H1 (cell line): ENCODE measurements around the gene USH2A. TPM values are rescaled to one million over a fixed set of nuclear protein-coding genes. Genes with fewer than 3 reads are reported as not detected.

Experiments
- CTCF ChIA-PET: fragments of 300-600 bp; sonication (Branson Sonifier 250); formaldehyde crosslinking; loops from one replicate; lab custom pipeline; 2021; ENCODE audit not compliant: partially characterized antibody; lab: Charles Lee
- POLR2A ChIA-PET: fragments of 300-600 bp; sonication (Branson Sonifier 250); formaldehyde crosslinking; loops from one replicate; lab custom pipeline; 2021; ENCODE audit warnings: inconsistent platforms; ENCODE audit not compliant: partially characterized antibody; lab: Charles Lee
- DNase-seq, 2 experiments: peaks; one replicate each; pipeline versions ENCODE4 v3.0.0 to v3.0.0-alpha.2; 2010 to 2022; ENCODE audit warnings: low spot score in 2 of 2, low read depth in 1 of 2, mixed read lengths in 1 of 2
- FAIRE-seq: peaks from 2 replicates; lab custom pipeline; 2011; peaks lifted over from hg19 to GRCh38; lab: Jason Lieb, UNC
- H2AFZ ChIP-seq: 2 replicates; pipeline ENCODE4 v1.8.1; 2012; ENCODE audit warnings: low read length, inconsistent platforms
- H2AK5ac ChIP-seq: 2 replicates; pipeline ENCODE4 v1.6.1; 2013; ENCODE audit warnings: low read depth, low read length
- H2BK120ac ChIP-seq: replicated peaks from 2 replicates; pipeline ENCODE3; 2013; ENCODE audit warnings: low read depth, low read length, inconsistent platforms
- H2BK12ac ChIP-seq: 2 replicates; pipeline ENCODE4 v1.6.1; 2013; ENCODE audit warnings: low read depth, low read length
- H2BK15ac ChIP-seq: 2 replicates; pipeline ENCODE4 v1.6.1; 2013; ENCODE audit warnings: low read length
- H2BK20ac ChIP-seq: 2 replicates; pipeline ENCODE4 v1.6.1; 2013; ENCODE audit warnings: low read length
- H2BK5ac ChIP-seq: 2 replicates; pipeline ENCODE4 v1.6.1; 2013; ENCODE audit warnings: low read depth, low read length
- H3K14ac ChIP-seq: 2 replicates; pipeline ENCODE4 v1.6.1; 2013; ENCODE audit warnings: inconsistent platforms; ENCODE audit not compliant: insufficient read length
- H3K18ac ChIP-seq: 2 replicates; pipeline ENCODE4 v1.6.1; 2013; ENCODE audit warnings: low read length; ENCODE audit errors: extremely low read depth
- H3K23ac ChIP-seq: 2 replicates; pipeline ENCODE4 v1.6.1; 2013; ENCODE audit warnings: inconsistent platforms; ENCODE audit not compliant: insufficient read length
- H3K23me2 ChIP-seq: 2 replicates; pipeline ENCODE4 v1.6.1; 2013; ENCODE audit warnings: low read depth, low read length
- H3K27ac ChIP-seq: 2 replicates; pipeline ENCODE4 v1.6.1; 2011; ENCODE audit warnings: low read depth, low read length, inconsistent platforms
- H3K27me3 ChIP-seq, 4 experiments: replicated peaks in 1 of 4; 1 replicate in 1 of 4; 2 replicates in 3 of 4; pipeline versions ENCODE4 v1.6.1 to v1.8.1; 2011 to 2013; ENCODE audit warnings: low read length in 3 of 4, mild to moderate bottlenecking in 3 of 4, inconsistent platforms in 2 of 4, mixed read lengths in 2 of 4, moderate library complexity in 1 of 4; ENCODE audit not compliant: control insufficient read depth in 3 of 4, insufficient read depth in 3 of 4; ENCODE audit errors: extremely low read depth in 1 of 4
- H3K36me3 ChIP-seq, 4 experiments: 2 replicates each; pipeline versions ENCODE4 v1.6.1 to v1.8.1; 2011 to 2013; ENCODE audit warnings: mild to moderate bottlenecking in 4 of 4, low read length in 3 of 4, moderate library complexity in 2 of 4, control low read depth in 1 of 4, inconsistent platforms in 1 of 4; ENCODE audit not compliant: insufficient read depth in 4 of 4, control insufficient read depth in 2 of 4
- H3K4ac ChIP-seq: replicated peaks from 2 replicates; pipeline ENCODE3; 2013; ENCODE audit warnings: low read length, low read depth, mixed read lengths, inconsistent platforms; ENCODE audit not compliant: insufficient read length
- H3K4me1 ChIP-seq, 4 experiments: replicated peaks in 1 of 4; 1 replicate in 1 of 4; 2 replicates in 3 of 4; pipeline versions ENCODE4 v1.6.1 to v1.8.1; 2011 to 2013; ENCODE audit warnings: low read length in 3 of 4, inconsistent platforms in 2 of 4, mixed read lengths in 1 of 4; ENCODE audit not compliant: insufficient read depth in 4 of 4, control insufficient read depth in 3 of 4
- H3K4me2 ChIP-seq, 2 experiments: 2 replicates each; pipeline versions ENCODE4 v1.6.1 to v1.8.1; 2011 to 2013; ENCODE audit warnings: low read depth in 2 of 2, low read length in 2 of 2, control low read depth in 1 of 2, inconsistent platforms in 1 of 2, mild to moderate bottlenecking in 1 of 2; ENCODE audit not compliant: insufficient read depth in 1 of 2
- H3K4me3 ChIP-seq, 4 experiments: fragments of 200-600, 300-600 bp in 1 of 4; sonication (generic), shearing (Covaris generic), sonication (Bioruptor Twin) in 1 of 4; 2 replicates each; pipeline versions ENCODE4 v1.5.1 to v1.8.1; 2011 to 2016; ENCODE audit warnings: low read length in 4 of 4, low read depth in 3 of 4, control low read depth in 2 of 4, inconsistent platforms in 2 of 4, mild to moderate bottlenecking in 2 of 4, mixed read lengths in 1 of 4, moderate library complexity in 1 of 4; ENCODE audit not compliant: insufficient read depth in 2 of 4; ENCODE audit errors: extremely low read depth in 1 of 4
- H3K56ac ChIP-seq: replicated peaks from 2 replicates; pipeline ENCODE3; 2013; ENCODE audit warnings: low read depth, mild to moderate bottlenecking, mixed read lengths, low read length, inconsistent platforms; ENCODE audit not compliant: insufficient read length
- H3K79me1 ChIP-seq: 2 replicates; pipeline ENCODE4 v1.6.1; 2013; ENCODE audit warnings: low read depth, low read length, control low read depth
- H3K79me2 ChIP-seq, 2 experiments: 2 replicates each; pipeline versions ENCODE4 v1.6.1 to v1.8.1; 2012 to 2013; ENCODE audit warnings: low read length in 2 of 2, mild to moderate bottlenecking in 2 of 2, inconsistent platforms in 1 of 2; ENCODE audit not compliant: insufficient read depth in 2 of 2, control insufficient read depth in 1 of 2
- H3K9ac ChIP-seq, 4 experiments: replicated peaks in 1 of 4; 1 replicate in 1 of 4; 2 replicates in 3 of 4; pipeline versions ENCODE4 v1.6.1 to v1.8.1; 2011 to 2013; ENCODE audit warnings: low read depth in 3 of 4, low read length in 3 of 4, control low read depth in 2 of 4, mild to moderate bottlenecking in 2 of 4, moderate library complexity in 2 of 4, inconsistent platforms in 1 of 4; ENCODE audit errors: extremely low read depth in 1 of 4
- H3K9me3 ChIP-seq, 2 experiments: 2 replicates each; pipeline versions ENCODE4 v1.6.1 to v1.8.1; 2012 to 2013; ENCODE audit warnings: mild to moderate bottlenecking in 2 of 2, moderate library complexity in 2 of 2, control low read depth in 1 of 2, inconsistent platforms in 1 of 2, low read depth in 1 of 2, low read length in 1 of 2, mixed read lengths in 1 of 2; ENCODE audit not compliant: insufficient read depth in 2 of 2
- H4K20me1 ChIP-seq, 2 experiments: replicated peaks in 1 of 2; 2 replicates each; pipeline versions ENCODE3 to v1.8.1; 2011 to 2013; ENCODE audit warnings: inconsistent platforms in 2 of 2, low read length in 2 of 2, mild to moderate bottlenecking in 1 of 2; ENCODE audit not compliant: insufficient read depth in 2 of 2, control insufficient read depth in 1 of 2
- H4K5ac ChIP-seq: 2 replicates; pipeline ENCODE4 v1.6.1; 2013; ENCODE audit warnings: low read length, low read depth, mixed read lengths, inconsistent platforms; ENCODE audit not compliant: insufficient read length
- H4K8ac ChIP-seq: 2 replicates; pipeline ENCODE4 v1.8.0; 2013; ENCODE audit warnings: mild to moderate bottlenecking, moderate library complexity, low read length, inconsistent platforms; ENCODE audit not compliant: insufficient read depth; ENCODE audit errors: extremely low read depth
- H4K91ac ChIP-seq: replicated peaks from 2 replicates; pipeline ENCODE3; 2013; ENCODE audit warnings: low read length, mixed read lengths, inconsistent platforms; ENCODE audit not compliant: insufficient read length
- SIX5 ChIP-seq: IDR thresholded peaks from 2 replicates; pipeline ENCODE4 v1.6.1; 2011; ENCODE audit warnings: mild to moderate bottlenecking, low read depth, low read length
- whole genome bisulfite sequencing, 2 experiments: shearing (Covaris generic) in 1 of 2; methylation state at CpG; one replicate each; pipeline versions ENCODE4 v1.1.6 to v1.1.7; 2013 to 2015; ENCODE audit warnings: low lambda C conversion rate in 2 of 2, mixed read lengths in 2 of 2, inconsistent platforms in 1 of 2, low coverage in 1 of 2, missing lambda C conversion rate in 1 of 2; ENCODE audit not compliant: insufficient replicate concordance in 2 of 2, insufficient coverage in 1 of 2, insufficient read length in 1 of 2; ENCODE audit errors: extremely low coverage in 1 of 2, missing lambda C conversion rate in 1 of 2; 5-methylcytosine and 5-hydroxymethylcytosine counted together
- polyA plus RNA-seq, 7 experiments: library from polyadenylated mRNA; depleted of rRNA in 3 of 7; stranded (reverse) in 5 of 7; unstranded in 2 of 7; fragments of >200 nt in 5 of 7; fragments of 200-250 nt in 2 of 7; gene quantifications; 1 replicate in 5 of 7; 2 replicates in 1 of 7; 4 replicates in 1 of 7; pipeline versions ENCODE4 v1.2.1 to v1.2.3, GENCODE V29; 2011 to 2013; ENCODE audit warnings: missing spikeins in 2 of 7, mixed read lengths in 2 of 7
- total RNA-seq: library from RNA; stranded (reverse); fragmentation: NEBNext Ultra II Directional; extraction: Animal tissue kit (Norgen Biotek cat#: 25700); gene quantifications from 2 replicates; pipeline ENCODE4 v1.2.1, GENCODE V29; 2021

USH2A gene
- total and polyA plus RNA-seq, 2 of the 8 experiments (the other 6 are each of a cell fraction or from before 2014, with no cell fraction given): 0.02 to 0.17 TPM

- Histone ChIP-seq H3K23ac (no peak overlapping the region), H2AK5ac (no peak overlapping the region), H3K23me2 (no peaks in the 10 kb centered on the region), H4K5ac (no peak overlapping the region), H3K79me2 (no peaks in the 10 kb centered on the region), H2BK20ac (no peak overlapping the region), H2BK5ac (no peak overlapping the region), H3K27me3 (no peaks in the 10 kb centered on the region), H2BK12ac (no peak overlapping the region), H3K27ac (no peak overlapping the region), H3K9me3 (no peaks in the 10 kb centered on the region), H2AFZ (no peak overlapping the region; the same call in 1 of the 2 replicates), H2BK15ac (no peak overlapping the region), H2BK120ac (no peak overlapping the region), H3K56ac (no peak overlapping the region), H3K4me2 (no peak overlapping the region), H3K79me1 (no peaks in the 10 kb centered on the region), H3K4me1 (no peaks in the 10 kb centered on the region), H3K9ac (no peak overlapping the region), H3K4me3 (no peak overlapping the region), H4K91ac (no peak overlapping the region), H3K18ac (no peak overlapping the region)
- FAIRE-seq: no peak
- CTCF ChIA-PET: interaction anchor here (0.8 kb wide), 1 partner anchor 128 kb away, joined by 4 read pairs; no protein-coding TSS in a partner anchor
- TF ChIP-seq SIX5: no peak
- TF ChIP-seq, all 59 proteins: peak for 0
- Histone ChIP-seq H3K4ac (no peak overlapping the region), H4K20me1 (no peaks in the 10 kb centered on the region), H3K14ac (no peak overlapping the region), H3K36me3 (no peaks in the 10 kb centered on the region), H4K8ac (no peak overlapping the region)
- DNase-seq: no peak
- POLR2A ChIA-PET: no interaction called here
- 88% methylated on average over 3 of the region's 3 CpGs; no CpG with 5 or more reads in 1 of the 2 experiments for WGBS, 2 experiments
Measured at GRCh38 chr1:216047811-216048572, 375.3 kb downstream of the USH2A start.
